ENCODE data around the gene BRD9.
"Not testable (repeated sequence)": the region's sequence is repeated elsewhere in the genome, so short reads cannot be mapped to it uniquely, and the experiment has no call there.

Gene BRD9

GRCh38 chr5:844426-844825 is 48.2 kb downstream of the BRD9 start:
- H3K9ac ChIP-seq (ENCODE audit: low read depth, low read length, poor library complexity); H2AK5ac ChIP-seq (ENCODE audit: low read depth, low read length); H3K4me2 ChIP-seq (ENCODE audit: insufficient read depth, low read length, poor library complexity, severe bottlenecking); H3K79me1 ChIP-seq (ENCODE audit: low read depth, low read length); H3K9me3 ChIP-seq (replicated peaks in 1 of 2; ENCODE audit: control insufficient read depth in 2 of 2, insufficient read depth in 1 of 2, low read depth in 1 of 2, low read length in 2 of 2); H3K14ac ChIP-seq (ENCODE audit: low read length); H3K27me3 ChIP-seq (ENCODE audit: control insufficient read depth in 3 of 3, insufficient read depth in 3 of 3, low read depth in 1 of 3, low read length in 3 of 3); H3K4ac ChIP-seq (ENCODE audit: low read length); H2BK15ac ChIP-seq (ENCODE audit: low read length); H2AFZ ChIP-seq (ENCODE audit: low read length); DNase-seq (ENCODE audit: low spot score); H2BK5ac ChIP-seq (ENCODE audit: low read length); H3K4me3 ChIP-seq (ENCODE audit: low read length in 2 of 2); H3K23ac ChIP-seq (ENCODE audit: low read depth, low read length, poor library complexity); H2BK120ac ChIP-seq (ENCODE audit: low read depth, low read length): not testable (repeated sequence)
- no CpG with 5 or more reads among the region's 16 CpGs for WGBS, 2 donors (ENCODE audit: extremely low coverage in 2 of 2, insufficient read length in 2 of 2, insufficient replicate concordance in 1 of 2)
- H3K36me3 ChIP-seq (replicated peaks in 1 of 2; ENCODE audit: control insufficient read depth in 2 of 2, insufficient read depth in 2 of 2, low read length in 2 of 2): peaks cover 3 to 10% of the 10 kb centered on the region in 2 donors
- peak overlapping the region; percentile 45 for H4K91ac ChIP-seq (ENCODE audit: low read depth, low read length, poor library complexity)
- peak overlapping the region; percentile 67 for H2BK12ac ChIP-seq (ENCODE audit: low read length)
- H3K27ac ChIP-seq (replicated peaks; ENCODE audit: low read length): peak overlapping the region; percentile 1
- H3K18ac ChIP-seq (ENCODE audit: low read length): peak overlapping the region; percentile 89
- peak overlapping the region; percentile 70 for H4K8ac ChIP-seq (ENCODE audit: low read depth, low read length)
- peaks cover 6 to 12% of the 10 kb centered on the region in 2 donors for H3K4me1 ChIP-seq (ENCODE audit: control insufficient read depth in 2 of 2, insufficient read depth in 1 of 2, low read depth in 1 of 2, low read length in 2 of 2)

GRCh38 chr5:843926-844325 is 48.7 kb downstream of the BRD9 start:
- not testable (repeated sequence) for H3K9ac ChIP-seq (ENCODE audit: low read depth, low read length, poor library complexity); H4K8ac ChIP-seq (ENCODE audit: low read depth, low read length); H3K79me1 ChIP-seq (ENCODE audit: low read depth, low read length); H3K4me1 ChIP-seq (ENCODE audit: control insufficient read depth in 2 of 2, insufficient read depth in 1 of 2, low read depth in 1 of 2, low read length in 2 of 2); H2AK5ac ChIP-seq (ENCODE audit: low read depth, low read length); H3K14ac ChIP-seq (ENCODE audit: low read length); H2BK12ac ChIP-seq (ENCODE audit: low read length); H3K27me3 ChIP-seq (ENCODE audit: control insufficient read depth in 3 of 3, insufficient read depth in 3 of 3, low read depth in 1 of 3, low read length in 3 of 3); H3K23ac ChIP-seq (ENCODE audit: low read depth, low read length, poor library complexity); H2BK5ac ChIP-seq (ENCODE audit: low read length); DNase-seq (ENCODE audit: low spot score); H3K4me3 ChIP-seq (ENCODE audit: low read length in 2 of 2); H2BK120ac ChIP-seq (ENCODE audit: low read depth, low read length); H3K9me3 ChIP-seq (replicated peaks in 1 of 2; ENCODE audit: control insufficient read depth in 2 of 2, insufficient read depth in 1 of 2, low read depth in 1 of 2, low read length in 2 of 2); H2BK15ac ChIP-seq (ENCODE audit: low read length); H4K91ac ChIP-seq (ENCODE audit: low read depth, low read length, poor library complexity); H3K4ac ChIP-seq (ENCODE audit: low read length); H3K27ac ChIP-seq (replicated peaks; ENCODE audit: low read length); H2AFZ ChIP-seq (ENCODE audit: low read length)
- Histone ChIP-seq H3K18ac (ENCODE audit: low read length) (peak overlapping the region; percentile 38), H3K4me2 (ENCODE audit: insufficient read depth, low read length, poor library complexity, severe bottlenecking) (peak overlapping the region; percentile 11), H3K36me3 (replicated peaks in 1 of 2; ENCODE audit: control insufficient read depth in 2 of 2, insufficient read depth in 2 of 2, low read length in 2 of 2) (peaks cover 3 to 10% of the 10 kb centered on the region in 2 donors)
- no CpG with 5 or more reads among the region's 22 CpGs for WGBS, 2 donors (ENCODE audit: extremely low coverage in 2 of 2, insufficient read length in 2 of 2, insufficient replicate concordance in 1 of 2)

- H3K9ac ChIP-seq (ENCODE audit: low read depth, low read length, poor library complexity); H2BK12ac ChIP-seq (ENCODE audit: low read length); H2BK120ac ChIP-seq (ENCODE audit: low read depth, low read length); H3K27me3 ChIP-seq (ENCODE audit: control insufficient read depth in 3 of 3, insufficient read depth in 3 of 3, low read depth in 1 of 3, low read length in 3 of 3); DNase-seq (ENCODE audit: low spot score); H2AFZ ChIP-seq (ENCODE audit: low read length); H3K27ac ChIP-seq (replicated peaks; ENCODE audit: low read length); H4K8ac ChIP-seq (ENCODE audit: low read depth, low read length); H4K91ac ChIP-seq (ENCODE audit: low read depth, low read length, poor library complexity); H3K4me3 ChIP-seq (ENCODE audit: low read length in 2 of 2); H3K79me1 ChIP-seq (ENCODE audit: low read depth, low read length); H3K4me2 ChIP-seq (ENCODE audit: insufficient read depth, low read length, poor library complexity, severe bottlenecking); H3K4me1 ChIP-seq (ENCODE audit: control insufficient read depth in 2 of 2, insufficient read depth in 1 of 2, low read depth in 1 of 2, low read length in 2 of 2); H3K14ac ChIP-seq (ENCODE audit: low read length); H3K4ac ChIP-seq (ENCODE audit: low read length); H3K9me3 ChIP-seq (replicated peaks in 1 of 2; ENCODE audit: control insufficient read depth in 2 of 2, insufficient read depth in 1 of 2, low read depth in 1 of 2, low read length in 2 of 2); H2BK15ac ChIP-seq (ENCODE audit: low read length); H2AK5ac ChIP-seq (ENCODE audit: low read depth, low read length); H3K18ac ChIP-seq (ENCODE audit: low read length); H2BK5ac ChIP-seq (ENCODE audit: low read length); H3K23ac ChIP-seq (ENCODE audit: low read depth, low read length, poor library complexity): not testable (repeated sequence)
- WGBS, 2 donors (ENCODE audit: extremely low coverage in 2 of 2, insufficient read length in 2 of 2, insufficient replicate concordance in 1 of 2): no CpG with 5 or more reads among the region's 26 CpGs
- H3K36me3 ChIP-seq (replicated peaks in 1 of 2; ENCODE audit: control insufficient read depth in 2 of 2, insufficient read depth in 2 of 2, low read length in 2 of 2): peaks cover 3 to 10% of the 10 kb centered on the region in 2 donors
Observed at GRCh38 chr5:843371-843770, 49.2 kb downstream of the BRD9 start.

DNA sequence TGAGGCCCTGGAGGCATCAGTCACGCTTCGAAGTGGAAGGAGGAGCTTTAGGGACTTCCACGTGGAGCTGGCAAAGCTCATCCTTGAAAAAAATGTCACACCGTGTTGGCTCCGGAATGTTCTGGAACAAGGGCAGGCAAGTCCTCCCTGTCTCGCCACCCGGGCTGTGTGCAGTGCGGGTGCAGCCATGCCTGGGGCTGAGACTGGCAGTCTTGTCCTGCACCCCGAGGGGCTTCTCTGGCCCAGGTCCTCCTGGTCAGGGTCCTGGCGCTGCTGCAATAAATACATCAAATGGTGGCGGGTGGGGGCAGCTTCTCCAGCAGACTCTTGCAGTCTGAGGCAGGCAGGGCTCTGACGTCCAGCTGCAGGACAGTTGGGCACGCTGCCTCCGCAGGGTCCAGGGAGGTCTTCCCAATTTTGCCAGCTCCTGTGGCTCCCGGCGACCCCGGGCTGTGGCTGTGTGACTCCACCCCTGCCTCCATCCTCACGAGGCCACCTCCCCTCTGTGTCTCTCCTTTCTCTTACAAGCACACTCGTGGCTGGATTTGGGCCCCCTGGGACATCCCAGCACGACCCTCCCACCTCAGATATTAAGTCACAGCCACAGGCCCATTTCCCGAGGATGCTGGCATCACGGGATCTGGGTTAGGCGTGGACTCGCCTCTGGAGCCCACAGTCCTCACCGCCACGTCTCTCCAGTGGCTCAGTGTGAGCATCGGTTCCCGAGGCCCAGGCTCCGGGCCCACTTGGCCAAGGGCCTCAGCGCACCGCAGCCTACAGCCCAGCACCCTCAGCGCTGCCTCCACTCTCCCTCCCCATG is 50.0 kb downstream of the BRD9 start:
- H3K14ac ChIP-seq (ENCODE audit: low read length); H3K4me2 ChIP-seq (ENCODE audit: insufficient read depth, low read length, poor library complexity, severe bottlenecking); H3K9me3 ChIP-seq (replicated peaks in 1 of 2; ENCODE audit: control insufficient read depth in 2 of 2, insufficient read depth in 1 of 2, low read depth in 1 of 2, low read length in 2 of 2); H2BK5ac ChIP-seq (ENCODE audit: low read length); DNase-seq (ENCODE audit: low spot score); H3K79me1 ChIP-seq (ENCODE audit: low read depth, low read length); H2BK120ac ChIP-seq (ENCODE audit: low read depth, low read length); H3K27me3 ChIP-seq (ENCODE audit: control insufficient read depth in 3 of 3, insufficient read depth in 3 of 3, low read depth in 1 of 3, low read length in 3 of 3); H3K27ac ChIP-seq (replicated peaks; ENCODE audit: low read length); H3K4me1 ChIP-seq (ENCODE audit: control insufficient read depth in 2 of 2, insufficient read depth in 1 of 2, low read depth in 1 of 2, low read length in 2 of 2); H3K4ac ChIP-seq (ENCODE audit: low read length); H2AK5ac ChIP-seq (ENCODE audit: low read depth, low read length); H2BK15ac ChIP-seq (ENCODE audit: low read length); H4K91ac ChIP-seq (ENCODE audit: low read depth, low read length, poor library complexity); H2AFZ ChIP-seq (ENCODE audit: low read length); H3K4me3 ChIP-seq (ENCODE audit: low read length in 2 of 2): not testable (repeated sequence)
- peak overlapping the region; percentile 65 for H3K23ac ChIP-seq (ENCODE audit: low read depth, low read length, poor library complexity)
- peak overlapping the region; percentile 60 for H3K9ac ChIP-seq (ENCODE audit: low read depth, low read length, poor library complexity)
- peak overlapping the region; percentile 71 for H3K18ac ChIP-seq (ENCODE audit: low read length)
- WGBS, 2 donors (ENCODE audit: extremely low coverage in 2 of 2, insufficient read length in 2 of 2, insufficient replicate concordance in 1 of 2): no CpG with 5 or more reads among the region's 32 CpGs
- peak overlapping the region; percentile 65 for H4K8ac ChIP-seq (ENCODE audit: low read depth, low read length)
- peaks cover 3 to 10% of the 10 kb centered on the region in 2 donors for H3K36me3 ChIP-seq (replicated peaks in 1 of 2; ENCODE audit: control insufficient read depth in 2 of 2, insufficient read depth in 2 of 2, low read length in 2 of 2)
- peak overlapping the region; percentile 58 for H2BK12ac ChIP-seq (ENCODE audit: low read length)
